NCI-H446 treated with DMSO at 0.1 percent for 48 hours (cell line): ENCODE data around the gene C6orf120.
"Not testable (repeated sequence)": the region's sequence is repeated elsewhere in the genome, so short reads cannot be mapped to it uniquely, and the experiment has no call there.

Experiments used
- DNase-seq: peaks from one replicate; lab custom pipeline; 2025; lab: John Stamatoyannopoulos, UW

C6orf120 gene

DNA sequence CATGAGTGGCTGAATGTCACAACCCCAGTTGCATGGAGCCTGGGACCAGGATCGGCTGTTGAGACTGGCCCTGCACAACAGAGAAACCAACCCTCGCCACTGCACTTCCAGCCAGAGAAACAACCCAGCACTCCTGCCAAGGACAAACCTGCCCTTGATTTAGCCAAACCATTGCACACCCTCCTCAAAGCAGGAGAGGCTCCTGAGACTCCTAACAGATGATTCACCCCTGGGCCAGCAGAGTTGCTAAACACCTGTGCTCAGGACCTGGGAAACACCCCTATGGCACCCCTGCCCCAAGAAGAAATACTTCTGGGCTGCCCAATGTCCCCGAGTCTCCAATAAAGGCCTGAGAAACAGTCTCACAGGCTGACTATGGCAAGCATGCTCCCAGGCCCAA, 17.9 kb upstream of the C6orf120 start:
- no peak for DNase-seq

DNA sequence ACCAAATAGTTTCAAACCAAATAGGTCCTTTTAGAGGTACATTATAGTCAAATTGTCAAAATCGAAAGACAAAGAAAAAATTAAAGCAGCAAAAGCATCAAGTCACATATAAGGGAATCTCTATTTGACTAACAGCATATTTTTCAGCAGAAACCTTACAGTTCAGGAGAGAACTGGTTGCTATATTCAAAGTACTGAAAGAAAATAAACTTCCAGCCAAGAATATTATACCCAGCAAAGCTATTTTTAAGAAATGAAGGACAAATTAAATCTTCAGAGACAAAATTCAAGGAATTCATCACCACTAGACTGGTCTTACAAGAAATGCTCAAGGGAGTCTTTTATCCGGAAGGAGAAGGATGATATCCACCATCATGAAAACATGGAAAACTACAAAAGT, 16.1 kb upstream of the C6orf120 start:
- DNase-seq = no peak

GRCh38 chr6:169689287-169689686, 12.6 kb upstream of the C6orf120 start:
- DNase-seq = no peak

- no peak for DNase-seq
Observed at GRCh38 chr6:169691260-169691659, 10.7 kb upstream of the C6orf120 start.

DNA sequence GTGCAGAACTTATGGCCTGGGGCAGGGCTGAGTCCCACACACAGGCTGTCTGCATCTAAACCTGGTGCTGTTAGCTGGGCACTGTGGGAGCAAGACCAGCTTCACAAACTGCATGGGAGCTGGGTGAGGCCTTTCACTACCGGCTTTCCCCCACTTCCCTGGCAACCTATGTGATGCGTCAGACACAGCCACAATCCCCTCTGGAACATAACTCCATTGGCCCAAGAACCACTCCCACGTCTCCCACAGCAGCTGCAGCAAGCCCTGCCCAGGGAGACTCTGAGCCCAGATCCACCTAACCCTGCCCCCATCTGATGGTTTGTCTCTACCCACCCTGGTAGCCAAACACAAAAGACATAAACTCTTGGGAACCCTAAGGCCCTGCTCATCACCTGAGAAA, 9.4 kb upstream of the C6orf120 start:
- no peak for DNase-seq

DNA sequence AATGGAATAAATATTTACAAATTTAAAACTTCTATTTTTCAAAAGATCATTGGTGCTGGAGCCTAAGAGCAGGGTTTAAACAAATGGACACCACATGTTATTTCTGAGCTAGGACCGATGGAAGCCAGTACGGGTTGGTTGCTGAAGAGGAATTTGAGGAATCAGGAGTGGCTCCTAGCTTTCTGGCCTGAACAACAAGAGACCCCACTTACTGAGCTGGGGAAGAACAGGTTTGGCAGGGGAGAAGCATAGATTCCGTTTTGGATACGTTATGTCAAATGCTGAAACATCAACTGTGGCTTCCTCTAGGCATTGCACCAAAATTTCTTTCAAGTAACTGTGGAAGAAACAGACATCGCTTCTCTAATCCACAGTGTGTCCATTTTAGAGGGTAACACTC, 6.8 kb upstream of the C6orf120 start:
- no peak for DNase-seq

DNA sequence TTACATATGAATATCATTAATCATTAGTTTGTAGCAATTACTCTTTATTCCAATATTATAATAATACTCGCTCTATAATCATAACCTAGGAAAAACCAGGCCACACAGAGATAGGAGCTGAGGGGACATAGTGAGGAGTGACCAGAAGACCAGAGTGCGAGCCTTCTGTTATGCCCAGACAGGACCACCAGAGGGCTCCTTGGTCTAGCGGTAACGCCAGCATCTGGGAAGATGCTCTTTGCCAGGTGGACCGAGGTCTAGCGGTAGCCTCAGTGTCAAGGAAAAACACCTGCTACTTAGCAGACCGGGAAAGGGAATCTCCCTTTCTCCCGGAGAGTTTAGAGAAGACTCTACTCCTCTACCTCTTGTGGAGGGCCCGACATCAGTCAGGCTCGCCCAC, 4.8 kb upstream of the C6orf120 start:
- DNase-seq = not testable (repeated sequence)

GRCh38 chr6:169700296-169700695, 1.6 kb upstream of the C6orf120 start:
- DNase-seq = no peak

DNA sequence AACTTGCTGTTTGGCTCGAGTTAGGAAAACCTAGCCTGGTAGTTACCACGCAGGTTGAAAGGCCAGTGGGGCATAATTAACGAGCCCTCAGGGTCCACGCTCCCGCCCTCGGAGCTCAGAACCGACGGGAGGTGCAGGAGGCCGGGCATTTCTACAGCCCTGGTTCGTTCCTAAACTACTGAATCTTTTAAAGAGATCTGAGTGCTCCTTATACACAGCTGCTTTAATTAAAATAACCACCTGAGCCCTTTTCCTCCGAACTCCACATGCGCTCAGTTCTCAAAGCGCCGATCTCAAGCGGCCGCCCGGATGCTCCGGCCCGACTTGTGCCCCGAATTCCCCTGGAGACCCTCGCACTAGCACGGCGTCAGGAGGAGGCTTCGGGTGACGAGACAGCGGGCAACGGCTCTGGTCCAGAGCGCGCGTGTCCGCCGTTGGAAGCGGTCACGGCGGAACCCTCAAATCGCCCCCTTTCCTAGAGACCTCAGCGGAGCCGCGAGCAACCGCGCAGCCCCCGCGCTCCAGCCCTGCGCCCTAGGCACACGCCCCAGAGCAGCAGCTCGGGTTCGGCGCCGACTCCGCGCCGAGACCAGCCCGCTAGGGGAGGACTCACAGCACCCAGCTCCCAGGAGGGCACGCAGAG, 494 bp upstream of the C6orf120 start:
- DNase-seq = no peak

DNA sequence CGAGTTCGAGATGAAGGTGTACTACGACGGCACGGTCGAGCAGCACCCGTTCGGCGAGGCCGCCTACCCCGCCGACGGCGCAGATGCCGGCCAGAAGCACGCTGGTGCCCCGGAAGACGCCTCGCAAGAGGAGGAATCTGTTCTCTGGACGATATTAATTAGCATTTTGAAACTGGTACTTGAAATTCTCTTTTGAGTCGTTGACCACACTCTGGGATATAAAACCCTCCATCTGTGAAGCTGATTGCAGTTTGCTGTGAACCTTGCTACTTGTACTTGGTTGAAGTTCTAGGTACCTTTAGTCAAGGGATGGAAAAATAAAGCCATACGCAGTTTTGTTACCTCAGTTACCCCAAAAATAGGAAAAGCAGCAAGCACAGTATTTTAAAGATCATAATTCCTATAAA, 917 bp downstream of the C6orf120 start:
- no peak for DNase-seq

DNA sequence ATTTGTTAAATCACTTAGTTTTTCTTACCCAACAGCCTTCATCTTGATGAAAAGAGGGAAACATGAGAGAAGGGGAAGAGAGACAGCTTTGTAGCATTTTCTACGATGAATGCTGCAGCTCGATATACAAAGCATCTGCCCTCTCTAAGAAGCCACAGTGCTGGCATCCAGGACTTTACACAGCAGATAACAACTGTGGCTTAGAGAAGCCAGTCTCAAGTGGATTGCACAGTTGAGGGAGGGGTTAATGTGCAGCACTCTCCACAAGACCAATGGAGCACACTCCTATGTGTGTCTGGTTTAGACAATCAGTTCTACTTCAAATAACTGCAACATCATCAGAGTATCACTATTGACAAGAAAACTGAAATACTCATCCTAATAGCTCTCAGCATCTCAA, 5.8 kb downstream of the C6orf120 start:
- no peak for DNase-seq

- no peak for DNase-seq
Observed at GRCh38 chr6:169709293-169709692, 7.4 kb downstream of the C6orf120 start.

- DNase-seq = no peak
Observed at GRCh38 chr6:169710009-169710408, 8.1 kb downstream of the C6orf120 start.

- DNase-seq = no peak
Observed at GRCh38 chr6:169714178-169714577, 12.3 kb downstream of the C6orf120 start.

DNA sequence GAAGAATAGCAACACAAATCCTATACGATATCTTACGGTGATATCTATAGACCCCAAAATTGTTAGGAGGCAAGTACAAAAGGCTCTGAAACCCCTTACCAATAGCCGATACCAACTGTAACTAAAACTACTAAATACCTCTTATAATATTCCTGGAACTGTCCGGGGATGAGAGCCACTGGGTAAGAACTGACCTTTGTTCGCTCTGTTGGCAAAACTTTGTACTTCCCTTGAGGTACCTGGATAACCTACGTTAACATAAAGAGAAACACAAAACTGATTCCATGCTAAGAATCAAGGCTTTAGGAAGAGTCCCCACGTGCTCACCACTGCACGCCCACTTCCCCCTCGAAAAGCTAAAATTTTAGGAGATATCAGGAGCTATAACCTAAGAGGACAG, 12.7 kb downstream of the C6orf120 start:
- DNase-seq = no peak

DNA sequence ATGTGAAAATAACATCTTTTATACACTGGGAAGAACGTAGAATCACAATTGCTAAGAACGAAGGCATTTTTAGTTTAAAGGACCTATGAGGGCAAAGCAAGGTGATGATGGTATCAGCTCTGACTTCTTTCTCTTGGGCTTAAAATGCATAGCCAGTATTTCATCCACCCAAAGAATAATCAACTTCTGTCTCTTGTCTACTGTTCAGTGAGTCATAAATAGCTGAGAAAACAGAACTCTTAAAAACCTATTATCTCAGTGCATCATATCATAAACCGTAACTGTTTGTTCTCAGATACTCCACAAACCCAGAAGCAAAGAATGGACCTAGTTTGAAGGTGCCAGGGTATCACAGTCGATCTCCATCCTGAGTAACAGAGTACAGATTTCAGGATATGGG, 17.2 kb downstream of the C6orf120 start:
- DNase-seq = no peak

GRCh38 chr6:169720207-169720855, 18.4 kb downstream of the C6orf120 start:
- no peak for DNase-seq

GRCh38 chr6:169722362-169723199, 20.7 kb downstream of the C6orf120 start:
- DNase-seq = no peak

DNA sequence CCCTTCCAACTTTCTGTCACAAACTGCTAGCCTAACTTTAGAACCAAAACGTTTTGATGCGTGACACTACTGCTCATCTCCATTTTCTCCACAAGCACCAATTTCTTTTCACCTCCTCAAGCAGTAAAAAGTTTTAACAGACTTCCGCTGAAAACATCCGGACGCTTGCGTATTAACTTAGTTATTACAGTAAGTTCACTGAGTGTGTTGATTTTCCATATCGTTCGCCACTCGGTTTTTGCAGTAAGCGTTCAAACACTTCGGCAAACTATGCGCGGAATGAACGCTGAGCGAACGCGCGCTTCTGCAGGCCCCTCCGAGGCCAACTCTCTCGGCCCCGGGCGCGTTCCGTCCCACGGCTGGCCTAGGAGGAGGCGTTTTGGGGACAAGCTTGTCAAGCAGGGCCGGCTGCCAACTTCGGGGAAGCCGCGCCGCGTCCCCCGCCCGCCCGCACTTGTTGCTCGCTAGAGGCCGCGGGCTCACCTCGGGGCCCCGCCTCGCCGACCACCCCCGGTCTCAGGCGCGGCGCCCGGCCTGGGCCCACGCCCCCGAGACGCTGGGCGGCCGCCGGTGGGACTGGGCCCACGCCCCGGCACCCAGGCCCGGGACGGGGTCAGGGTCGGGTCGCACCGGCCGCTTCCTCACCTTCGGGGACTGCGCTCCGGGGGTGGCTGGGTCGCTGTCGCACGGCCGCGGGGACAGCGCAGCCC, 21.4 kb downstream of the C6orf120 start:
- no peak for DNase-seq

DNA sequence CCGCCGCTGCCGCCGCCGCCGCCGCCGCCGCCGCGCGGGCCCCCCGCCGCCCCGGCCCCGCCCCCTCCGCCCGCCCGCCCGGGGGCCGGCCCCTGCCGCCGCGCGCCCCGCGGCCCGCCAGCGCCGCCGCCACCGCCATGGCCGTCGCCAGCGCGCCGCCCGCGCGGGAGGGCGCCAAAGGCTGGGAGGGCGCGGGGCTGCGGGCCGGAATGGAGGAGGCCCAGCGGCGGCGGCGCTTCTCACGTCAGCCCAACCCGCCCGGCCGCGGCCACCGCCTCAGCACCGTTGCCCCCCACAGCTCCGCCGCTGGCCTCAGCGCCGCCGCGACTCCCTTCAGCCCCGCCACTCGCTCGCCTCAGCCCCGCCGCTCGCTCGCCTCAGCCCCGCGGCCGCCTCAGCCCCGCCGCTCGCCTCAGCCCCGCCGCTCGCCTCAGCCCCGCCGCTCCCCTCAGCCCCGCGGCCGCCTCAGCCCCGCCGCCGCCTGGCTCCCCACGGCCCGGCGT, 22.1 kb downstream of the C6orf120 start:
- no peak for DNase-seq

DNA sequence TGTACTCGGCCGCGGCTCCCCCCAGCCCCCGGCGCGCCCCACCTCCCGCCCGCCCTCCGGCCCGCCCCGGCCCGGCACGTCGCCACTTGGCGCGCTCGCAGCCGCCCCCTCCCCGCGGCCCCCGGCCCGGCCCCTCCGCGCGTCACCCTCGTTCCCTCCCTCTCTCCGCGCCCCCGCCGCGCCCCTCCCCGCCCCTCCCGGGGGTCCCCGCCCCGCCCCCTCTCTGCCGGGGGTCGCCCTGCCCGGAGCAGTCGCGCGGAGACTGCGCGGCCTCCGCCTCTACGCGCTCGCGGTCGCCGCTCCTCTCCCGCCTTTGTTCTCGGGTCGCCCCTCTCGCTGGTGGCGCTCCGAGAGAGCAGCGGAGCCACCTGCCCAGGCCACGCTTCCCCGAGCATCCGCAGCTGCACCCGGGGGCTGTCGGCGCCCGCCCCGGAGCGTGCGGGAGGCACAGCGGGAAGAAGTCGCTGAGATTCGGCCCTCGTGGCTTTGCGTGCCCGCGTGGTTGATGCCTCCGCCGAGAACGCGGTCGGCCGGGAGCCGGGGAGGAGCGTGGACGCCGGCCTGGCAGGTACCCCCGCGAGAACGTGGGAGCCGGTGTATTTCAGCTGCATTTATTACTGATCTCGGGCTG, 22.7 kb downstream of the C6orf120 start, which contains the start of gene PHF10:
TSS of gene PHF10 (minus strand) at position 7 of the 631 bp plus-strand sequence. CDS start 569 bp downstream, outside the sequence.
- no peak for DNase-seq
